ENCODE measurements around the gene SLC16A10. TPM values are rescaled to one million over a fixed set of nuclear protein-coding genes. Genes with fewer than 3 reads are reported as not detected.
"Not testable (repeated sequence)": the region's sequence is repeated elsewhere in the genome, so short reads cannot be mapped to it uniquely, and the experiment has no call there.

SLC16A10 gene
- total and polyA plus RNA-seq, 2 experiments from 2014 or later = 12.1 to 30.9 TPM

- H3K4me1 ChIP-seq (ENCODE audit: insufficient read depth) = no peaks in the 10 kb centered on the region
- peaks cover 28% of the 10 kb centered on the region for H3K9me3 Mint-ChIP-seq
- DNase-seq (ENCODE audit: low spot score) (no peak), ATAC-seq (no peak)
- no peak overlapping the region for H3K4me3 ChIP-seq
- no peak overlapping the region for H2AFZ ChIP-seq
- no peak for TF ChIP-seq ZNF462 (CRISPR knock-in tag; IDR thresholded peaks at IDR 0.05)
- TF ChIP-seq, protein P1, sequence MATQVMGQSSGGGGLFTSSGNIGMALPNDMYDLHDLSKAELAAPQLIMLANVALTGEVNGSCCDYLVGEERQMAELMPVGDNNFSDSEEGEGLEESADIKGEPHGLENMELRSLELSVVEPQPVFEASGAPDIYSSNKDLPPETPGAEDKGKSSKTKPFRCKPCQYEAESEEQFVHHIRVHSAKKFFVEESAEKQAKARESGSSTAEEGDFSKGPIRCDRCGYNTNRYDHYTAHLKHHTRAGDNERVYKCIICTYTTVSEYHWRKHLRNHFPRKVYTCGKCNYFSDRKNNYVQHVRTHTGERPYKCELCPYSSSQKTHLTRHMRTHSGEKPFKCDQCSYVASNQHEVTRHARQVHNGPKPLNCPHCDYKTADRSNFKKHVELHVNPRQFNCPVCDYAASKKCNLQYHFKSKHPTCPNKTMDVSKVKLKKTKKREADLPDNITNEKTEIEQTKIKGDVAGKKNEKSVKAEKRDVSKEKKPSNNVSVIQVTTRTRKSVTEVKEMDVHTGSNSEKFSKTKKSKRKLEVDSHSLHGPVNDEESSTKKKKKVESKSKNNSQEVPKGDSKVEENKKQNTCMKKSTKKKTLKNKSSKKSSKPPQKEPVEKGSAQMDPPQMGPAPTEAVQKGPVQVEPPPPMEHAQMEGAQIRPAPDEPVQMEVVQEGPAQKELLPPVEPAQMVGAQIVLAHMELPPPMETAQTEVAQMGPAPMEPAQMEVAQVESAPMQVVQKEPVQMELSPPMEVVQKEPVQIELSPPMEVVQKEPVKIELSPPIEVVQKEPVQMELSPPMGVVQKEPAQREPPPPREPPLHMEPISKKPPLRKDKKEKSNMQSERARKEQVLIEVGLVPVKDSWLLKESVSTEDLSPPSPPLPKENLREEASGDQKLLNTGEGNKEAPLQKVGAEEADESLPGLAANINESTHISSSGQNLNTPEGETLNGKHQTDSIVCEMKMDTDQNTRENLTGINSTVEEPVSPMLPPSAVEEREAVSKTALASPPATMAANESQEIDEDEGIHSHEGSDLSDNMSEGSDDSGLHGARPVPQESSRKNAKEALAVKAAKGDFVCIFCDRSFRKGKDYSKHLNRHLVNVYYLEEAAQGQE (IDR thresholded peaks at IDR 0.05; ENCODE audit: unreplicated experiment) = no peak
- no peak for TF ChIP-seq ETS1 (IDR thresholded peaks at IDR 0.05)
- no peak for TF ChIP-seq POLR2AphosphoS5 (IDR thresholded peaks at IDR 0.05; ENCODE audit: low read depth)
- no peak for TF ChIP-seq EZH2phosphoT487 (IDR thresholded peaks at IDR 0.05; ENCODE audit: unreplicated experiment)
- TF ChIP-seq ZNF114 (CRISPR knock-in tag; IDR thresholded peaks at IDR 0.05) = no peak
- no peak for TF ChIP-seq STAT1 (IDR thresholded peaks at IDR 0.05; ENCODE audit: unreplicated experiment)
- no peak for TF ChIP-seq EZH2 (IDR thresholded peaks at IDR 0.05; ENCODE audit: low read depth, unreplicated experiment)
- TF ChIP-seq ZNF331 (CRISPR knock-in tag; IDR thresholded peaks at IDR 0.05; ENCODE audit: low read depth) = no peak
- no peak for TF ChIP-seq CREB1 (CRISPR knock-in tag; IDR thresholded peaks at IDR 0.05; ENCODE audit: low read depth)
- H3K4me2 ChIP-seq = no peak overlapping the region
- H3K36me3 Mint-ChIP-seq (ENCODE audit: low read depth) = peaks cover 25% of the 10 kb centered on the region; the same call in 2 of the 3 replicates
- H4K20me1 ChIP-seq (replicated peaks; ENCODE audit: insufficient read depth) = no peaks in the 10 kb centered on the region; the same call in 1 of the 2 replicates
- no peak overlapping the region for H3K4me3 Mint-ChIP-seq
- H3K27me3 ChIP-seq (ENCODE audit: insufficient read depth) = no peaks in the 10 kb centered on the region
- peaks cover 5% of the 10 kb centered on the region; the same call in 1 of the 2 replicates for H3K36me3 ChIP-seq (ENCODE audit: insufficient read depth)
- no peaks in the 10 kb centered on the region for H3K27me3 Mint-ChIP-seq (ENCODE audit: insufficient read depth, low read depth, poor library complexity)
- no peaks in the 10 kb centered on the region; the same call in 2 of the 3 replicates for H3K4me1 Mint-ChIP-seq
- no peaks in the 10 kb centered on the region for H3F3A ChIP-seq (replicated peaks; ENCODE audit: low read depth)
- H3K27ac Mint-ChIP-seq = no peak overlapping the region
- H3K9me2 ChIP-seq (ENCODE audit: insufficient read depth) = no peaks in the 10 kb centered on the region
- no peaks in the 10 kb centered on the region for H3K79me2 ChIP-seq (replicated peaks; ENCODE audit: insufficient read depth)
- H3K27ac ChIP-seq (ENCODE audit: low read depth) = no peak overlapping the region
Measured at GRCh38 chr6:111190637-111191036, 103.3 kb downstream of the SLC16A10 start.

DNA sequence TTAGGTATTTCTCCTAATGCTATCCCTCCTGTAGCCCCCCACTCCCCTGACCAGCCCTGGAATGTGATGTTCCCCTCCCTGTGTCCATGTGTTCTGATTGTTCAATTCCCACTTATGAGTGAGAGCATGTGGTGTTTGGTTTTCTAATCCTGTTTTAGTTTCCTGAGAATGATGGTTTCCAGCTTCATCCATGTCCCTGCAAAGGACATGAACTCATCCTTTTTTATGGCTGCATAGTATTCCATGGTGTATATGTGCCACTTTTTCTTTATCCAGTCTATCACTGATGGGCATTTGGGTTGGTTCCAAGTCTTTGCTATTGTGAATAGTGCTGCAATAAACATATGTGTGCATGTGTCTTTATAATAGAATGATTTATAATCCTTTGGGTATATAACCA lies 103.8 kb downstream of the SLC16A10 start:
- Mint-ChIP-seq H3K9me3 (peaks cover 28% of the 10 kb centered on the region), H3K36me3 (ENCODE audit: low read depth) (peaks cover 25% of the 10 kb centered on the region; the same call in 2 of the 3 replicates)
- not testable (repeated sequence) for H4K20me1 ChIP-seq (replicated peaks; ENCODE audit: insufficient read depth); H3F3A ChIP-seq (replicated peaks; ENCODE audit: low read depth); DNase-seq (ENCODE audit: low spot score); H3K4me2 ChIP-seq; H3K4me3 Mint-ChIP-seq; H3K27me3 Mint-ChIP-seq (ENCODE audit: insufficient read depth, low read depth, poor library complexity); H3K4me1 Mint-ChIP-seq; ATAC-seq; H3K4me1 ChIP-seq (ENCODE audit: insufficient read depth); H3K27me3 ChIP-seq (ENCODE audit: insufficient read depth); H3K4me3 ChIP-seq; H3K36me3 ChIP-seq (ENCODE audit: insufficient read depth); H3K27ac Mint-ChIP-seq; H2AFZ ChIP-seq; H3K79me2 ChIP-seq (replicated peaks; ENCODE audit: insufficient read depth); H3K27ac ChIP-seq (ENCODE audit: low read depth); H3K9me2 ChIP-seq (ENCODE audit: insufficient read depth)

Data from GM23338 (cell line).